ENCODE measurements around the gene DLGAP3.

The DLGAP3 gene

GRCh38 chr1:34900775-34901502, 28.5 kb downstream of the DLGAP3 start:
- no peak for DNase-seq

GRCh38 chr1:34899906-34900305, 29.5 kb downstream of the DLGAP3 start:
- no peak for DNase-seq

- no peak for DNase-seq
Observed at GRCh38 chr1:34899471-34899870, 30.0 kb downstream of the DLGAP3 start.

- no peak for DNase-seq
Observed at GRCh38 chr1:34898330-34898761, 31.1 kb downstream of the DLGAP3 start.

- DNase-seq: no peak
Observed at GRCh38 chr1:34896612-34897011, 32.8 kb downstream of the DLGAP3 start.

- DNase-seq: no peak
Observed at GRCh38 chr1:34889705-34890104, 39.7 kb downstream of the DLGAP3 start.

- no peak for DNase-seq
Observed at GRCh38 chr1:34887593-34887992, 41.9 kb downstream of the DLGAP3 start.

- no peak for DNase-seq
Observed at GRCh38 chr1:34885405-34886247, 43.8 kb downstream of the DLGAP3 start.

GRCh38 chr1:34884961-34885360, 44.5 kb downstream of the DLGAP3 start:
- no peak for DNase-seq

GRCh38 chr1:34884536-34884935, 44.9 kb downstream of the DLGAP3 start:
- no peak for DNase-seq

GRCh38 chr1:34879230-34879629, 50.2 kb downstream of the DLGAP3 start:
- no peak for DNase-seq

GRCh38 chr1:34876406-34876805, 53.0 kb downstream of the DLGAP3 start:
- no peak for DNase-seq

- no peak for DNase-seq
Observed at GRCh38 chr1:34874296-34874952, 55.0 kb downstream of the DLGAP3 start.

- no peak for DNase-seq
Observed at GRCh38 chr1:34872133-34872503, 57.3 kb downstream of the DLGAP3 start.

- DNase-seq: no peak
Observed at GRCh38 chr1:34871443-34872132, 57.9 kb downstream of the DLGAP3 start.

- DNase-seq: no peak
Observed at GRCh38 chr1:34870395-34870794, 59.1 kb downstream of the DLGAP3 start.

- no peak for DNase-seq
Observed at GRCh38 chr1:34869760-34870159, 59.7 kb downstream of the DLGAP3 start.

GRCh38 chr1:34868230-34869049, 61.0 kb downstream of the DLGAP3 start:
- DNase-seq: no peak

GRCh38 chr1:34867415-34867814, 62.0 kb downstream of the DLGAP3 start:
- DNase-seq: no peak

GRCh38 chr1:34866762-34867109, 62.7 kb downstream of the DLGAP3 start:
- DNase-seq: no peak

GRCh38 chr1:34865981-34866761, 63.3 kb downstream of the DLGAP3 start:
- peak; percentile 82 for DNase-seq
